ENCODE results near the gene SLC9A3. TPM values are rescaled to one million over a fixed set of nuclear protein-coding genes. Genes with fewer than 3 reads are reported as not detected.
A peak's percentile ranks its signal among the peaks of the same experiment; 100 is the strongest.

Gene SLC9A3
- total RNA-seq, 3 donors from 2014 or later (not counting 1 experiment from before 2014, with no cell fraction given): 0.61 to 1.1 (median 0.73) TPM

- Mint-ChIP-seq H3K4me3 (peak overlapping the region; percentile 70), H3K27ac (no peak overlapping the region), H3K4me1 (peaks cover 21 to 34% of the 10 kb centered on the region in 2 donors), H3K36me3 (no peaks in the 10 kb centered on the region), H3K9me3 (no peaks in the 10 kb centered on the region), H3K27me3 (ENCODE audit: low read depth in 2 of 2) (peaks cover 37 to 42% of the 10 kb centered on the region in 2 donors)
- no peaks in the 10 kb centered on the region for H3K9me3 ChIP-seq (ENCODE audit: control insufficient read depth, insufficient read depth, low read length)
- H3K4me3 ChIP-seq (ENCODE audit: low read length): no peak overlapping the region
- peak in 2 of 3 donors; percentile 67 to 68 for ATAC-seq
- H3K4me1 ChIP-seq (ENCODE audit: control insufficient read depth, insufficient read depth, low read length): peaks cover 44% of the 10 kb centered on the region
- peak in 1 of 2 donors; percentile 20 for DNase-seq
- WGBS (ENCODE audit: insufficient coverage): 21% methylated on average over 66 of the region's 66 CpGs
- TF ChIP-seq CTCF (IDR thresholded peaks at IDR 0.05): no peak
- no peaks in the 10 kb centered on the region for H3K36me3 ChIP-seq (ENCODE audit: control insufficient read depth, insufficient read depth, low read length)
- no peak overlapping the region for H3K27ac ChIP-seq (ENCODE audit: low read length)
- intact Hi-C loops (cut with micrococcal nuclease): no loop called here
- peaks cover 43% of the 10 kb centered on the region for H3K27me3 ChIP-seq (ENCODE audit: control insufficient read depth, insufficient read depth, low read length)
Measured at GRCh38 chr5:527646-528628, 3.7 kb upstream of the SLC9A3 start.

DNA sequence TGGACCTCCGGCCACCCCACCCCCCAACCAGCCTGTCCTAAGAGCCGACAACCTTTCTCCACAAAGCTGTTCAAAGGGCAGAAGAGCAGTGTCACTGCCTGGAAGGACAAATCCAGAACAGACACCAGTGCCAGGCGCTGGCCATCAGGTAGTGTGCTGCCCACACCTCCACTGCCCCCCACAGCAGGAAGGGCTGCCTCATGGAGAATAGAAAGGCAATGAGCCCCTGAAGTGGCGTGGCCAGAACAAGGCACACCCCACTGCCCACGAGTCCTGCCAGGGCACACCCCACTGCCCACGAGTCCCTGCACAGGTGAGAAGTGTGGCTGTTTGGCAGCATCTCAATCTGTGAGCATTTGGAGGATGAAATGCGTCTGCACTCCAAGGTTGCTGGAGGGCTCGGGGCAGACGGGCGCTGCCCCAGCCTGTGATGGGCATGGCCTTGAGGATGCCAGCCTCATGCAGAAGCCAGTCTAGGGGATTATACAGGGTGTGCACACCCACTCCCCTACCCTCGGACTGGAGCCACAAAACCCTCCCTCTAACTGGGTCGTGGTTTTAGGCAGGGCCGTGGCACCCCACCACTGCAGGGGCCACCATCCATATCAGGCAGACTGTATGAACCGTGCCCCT is 2.3 kb upstream of the SLC9A3 start:
- Mint-ChIP-seq H3K27me3 (ENCODE audit: low read depth in 2 of 2) (peaks cover 37 to 46% of the 10 kb centered on the region in 2 donors), H3K27ac (no peak overlapping the region), H3K4me3 (no peak overlapping the region), H3K36me3 (no peaks in the 10 kb centered on the region), H3K9me3 (no peaks in the 10 kb centered on the region), H3K4me1 (peaks cover 21 to 37% of the 10 kb centered on the region in 2 donors)
- WGBS (ENCODE audit: insufficient coverage): 56% methylated on average over 14 of the region's 14 CpGs
- DNase-seq (no peak), ATAC-seq (no peak)
- H3K4me3 ChIP-seq (ENCODE audit: low read length): no peak overlapping the region
- H3K27me3 ChIP-seq (ENCODE audit: control insufficient read depth, insufficient read depth, low read length): peaks cover 42% of the 10 kb centered on the region
- no peak for TF ChIP-seq CTCF (IDR thresholded peaks at IDR 0.05)
- H3K9me3 ChIP-seq (ENCODE audit: control insufficient read depth, insufficient read depth, low read length): no peaks in the 10 kb centered on the region
- H3K36me3 ChIP-seq (ENCODE audit: control insufficient read depth, insufficient read depth, low read length): no peaks in the 10 kb centered on the region
- H3K4me1 ChIP-seq (ENCODE audit: control insufficient read depth, insufficient read depth, low read length): peaks cover 41% of the 10 kb centered on the region
- H3K27ac ChIP-seq (ENCODE audit: low read length): no peak overlapping the region
- intact Hi-C loops (cut with micrococcal nuclease): no loop called here

- intact Hi-C loops (cut with micrococcal nuclease): no loop called here
- H3K27me3 Mint-ChIP-seq (ENCODE audit: low read depth in 2 of 2): peaks cover 30 to 50% of the 10 kb centered on the region in 2 donors
- Histone ChIP-seq H3K9me3 (ENCODE audit: control insufficient read depth, insufficient read depth, low read length) (no peaks in the 10 kb centered on the region), H3K27me3 (ENCODE audit: control insufficient read depth, insufficient read depth, low read length) (peaks cover 42% of the 10 kb centered on the region), H3K36me3 (ENCODE audit: control insufficient read depth, insufficient read depth, low read length) (no peaks in the 10 kb centered on the region), H3K4me1 (ENCODE audit: control insufficient read depth, insufficient read depth, low read length) (peaks cover 34% of the 10 kb centered on the region), H3K4me3 (ENCODE audit: low read length) (no peak overlapping the region), H3K27ac (ENCODE audit: low read length) (no peak overlapping the region)
- 68% methylated on average over 9 of the region's 9 CpGs for WGBS (ENCODE audit: insufficient coverage)
- H3K4me3 Mint-ChIP-seq: peak overlapping the region; percentile 63
- DNase-seq (no peak), ATAC-seq (no peak)
- no peaks in the 10 kb centered on the region for H3K9me3 Mint-ChIP-seq
- no peaks in the 10 kb centered on the region for H3K36me3 Mint-ChIP-seq
- H3K4me1 Mint-ChIP-seq: peaks cover 21 to 37% of the 10 kb centered on the region in 2 donors
- no peak for TF ChIP-seq CTCF (IDR thresholded peaks at IDR 0.05)
- H3K27ac Mint-ChIP-seq: no peak overlapping the region
Measured at GRCh38 chr5:525916-526315, 1.7 kb upstream of the SLC9A3 start.
